GM19468 (cell line): ENCODE results near the gene KLK14.

ENCODE experiments used
- ATAC-seq: cut with Tn5 transposase; IDR thresholded peaks from one replicate; pipeline ENCODE4 v1.9.1; 2021; ENCODE audit warnings: mild to moderate bottlenecking, moderate library complexity, moderate number of reproducible peaks; ENCODE audit not compliant: unreplicated experiment; ENCODE audit errors: extremely low read depth

The KLK14 gene

DNA sequence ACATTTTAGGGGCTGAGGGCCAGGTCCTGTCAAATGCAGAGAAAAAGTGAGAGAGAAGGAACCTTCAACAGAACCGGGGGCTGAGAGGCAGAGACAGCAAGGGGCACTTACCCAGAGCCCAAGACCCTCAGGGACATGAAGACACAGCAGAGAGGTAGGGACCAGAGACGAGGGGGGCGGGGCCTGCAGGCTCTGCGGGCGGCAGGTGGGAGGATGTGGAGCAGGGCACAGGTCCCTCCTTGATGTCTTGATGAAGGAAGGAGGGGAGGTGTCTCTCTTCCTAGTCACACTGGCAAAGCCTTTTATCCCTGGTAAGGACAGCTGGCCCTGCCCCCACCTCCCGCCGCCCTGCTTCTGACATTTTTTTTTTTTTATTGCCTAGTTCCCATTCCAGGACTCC is at the start of gene KLK14:
KLK14 (minus strand) TSS at position 277 of the 400 bp plus-strand sequence; CDS start at position 4, 273 bp downstream.
- ATAC-seq = no peak

DNA sequence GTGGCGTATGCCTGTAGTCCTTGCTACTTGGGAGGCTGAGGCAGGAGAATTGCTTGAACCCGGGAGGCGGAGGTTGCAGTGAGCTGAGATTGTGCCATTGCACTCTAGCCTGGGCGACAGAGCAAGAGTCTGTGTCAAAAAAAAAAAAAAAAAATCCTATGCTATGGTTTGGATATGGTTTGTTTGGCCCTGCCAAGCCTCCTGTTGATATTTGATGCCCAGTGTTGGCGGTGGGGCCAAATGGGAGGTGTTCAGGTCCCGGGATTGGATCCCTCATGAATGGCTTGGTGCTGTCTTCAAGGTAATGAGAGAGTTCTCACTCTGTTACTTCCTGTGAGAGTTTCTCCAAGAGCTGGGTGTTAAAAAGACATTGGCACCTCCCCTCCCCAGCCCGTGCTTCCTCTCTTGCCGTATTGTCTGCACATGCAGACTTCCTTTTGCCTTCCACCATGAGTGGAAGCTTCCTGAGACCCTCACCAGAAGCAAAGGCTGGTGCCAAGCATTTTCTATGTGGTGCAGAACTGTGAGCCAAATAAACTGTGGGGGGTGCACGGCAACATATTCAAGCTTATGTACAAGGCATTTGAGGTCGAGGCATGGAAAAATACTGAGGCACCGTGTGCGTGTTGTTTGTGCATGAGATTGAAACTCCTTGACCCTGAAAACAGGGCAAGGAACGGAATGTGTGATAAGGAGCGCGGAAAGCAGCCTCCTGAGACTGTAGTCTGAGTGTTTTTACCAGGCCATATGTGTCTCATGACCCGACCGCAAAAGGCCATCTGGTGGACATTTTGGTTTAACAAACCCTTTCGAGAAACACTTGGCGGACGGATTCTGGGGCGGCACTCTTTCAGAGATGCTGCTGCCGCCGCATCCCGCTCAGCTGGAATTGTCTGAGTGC is 49.3 kb upstream of the KLK14 start:
- ATAC-seq = no peak

- no peak for ATAC-seq
Observed at GRCh38 chr19:51129716-51130115, 47.0 kb upstream of the KLK14 start.

DNA sequence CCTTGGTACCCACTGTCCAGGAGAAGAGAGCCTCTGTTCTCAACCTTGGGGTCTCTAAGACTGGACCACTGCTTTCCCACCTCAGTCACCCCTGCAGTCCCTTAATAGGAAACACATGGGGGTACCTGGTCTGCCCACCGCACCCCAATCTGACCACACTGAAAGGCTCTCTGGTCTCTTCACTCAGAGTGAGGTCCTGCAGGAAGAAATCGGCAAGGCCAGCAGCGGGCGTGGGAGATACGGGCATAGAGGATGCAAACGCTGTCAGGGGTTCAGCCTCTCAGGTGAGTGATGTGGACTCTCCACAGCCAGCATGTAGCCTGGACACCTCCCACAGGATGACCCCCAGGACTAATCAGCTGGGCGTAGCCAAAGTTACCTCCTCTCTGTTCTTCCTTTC is 45.5 kb upstream of the KLK14 start:
- ATAC-seq = no peak

- no peak for ATAC-seq
Observed at GRCh38 chr19:51127755-51128154, 45.1 kb upstream of the KLK14 start.

DNA sequence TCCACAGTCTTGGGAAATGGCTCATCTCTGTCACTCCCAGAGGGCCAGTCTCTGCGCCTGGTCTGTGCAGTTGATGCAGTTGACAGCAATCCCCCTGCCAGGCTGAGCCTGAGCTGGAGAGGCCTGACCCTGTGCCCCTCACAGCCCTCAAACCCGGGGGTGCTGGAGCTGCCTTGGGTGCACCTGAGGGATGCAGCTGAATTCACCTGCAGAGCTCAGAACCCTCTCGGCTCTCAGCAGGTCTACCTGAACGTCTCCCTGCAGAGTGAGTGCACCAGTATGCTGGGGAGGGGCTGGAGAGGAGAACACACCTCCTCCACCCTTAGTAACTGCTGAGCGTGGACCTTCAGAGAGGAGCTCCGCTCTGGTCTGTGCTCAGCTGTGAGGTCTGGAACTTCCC is 44.3 kb upstream of the KLK14 start:
- ATAC-seq = no peak

DNA sequence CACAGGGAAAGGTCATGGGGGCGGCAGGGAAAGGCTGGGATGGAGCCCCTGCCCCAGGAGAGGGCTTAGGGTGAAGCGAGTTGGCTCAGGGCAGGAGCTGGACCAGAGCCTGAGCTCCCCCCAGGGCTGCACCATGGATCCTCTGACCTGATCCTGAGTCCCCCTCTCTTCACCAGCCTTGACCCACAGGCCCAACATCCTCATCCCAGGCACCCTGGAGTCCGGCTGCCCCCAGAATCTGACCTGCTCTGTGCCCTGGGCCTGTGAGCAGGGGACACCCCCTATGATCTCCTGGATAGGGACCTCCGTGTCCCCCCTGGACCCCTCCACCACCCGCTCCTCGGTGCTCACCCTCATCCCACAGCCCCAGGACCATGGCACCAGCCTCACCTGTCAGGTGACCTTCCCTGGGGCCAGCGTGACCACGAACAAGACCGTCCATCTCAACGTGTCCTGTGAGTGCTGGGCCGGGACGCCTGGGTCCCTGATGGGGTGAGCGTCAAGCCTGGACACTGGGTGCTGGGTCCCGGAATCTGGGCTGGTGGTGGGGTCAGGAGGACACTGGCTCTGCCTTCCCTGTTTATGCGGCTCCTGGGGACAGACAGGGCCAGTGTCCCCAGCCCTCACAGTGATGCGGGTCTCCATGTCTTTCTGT is 42.9 kb upstream of the KLK14 start:
- ATAC-seq = no peak

- no peak for ATAC-seq
Observed at GRCh38 chr19:51124729-51125128, 42.0 kb upstream of the KLK14 start, which contains the start of gene SIGLEC9. SIGLEC9 (plus strand) TSS chr19:51124906; CDS start chr19:51124975, 69 bp downstream.

GRCh38 chr19:51124216-51124615 is 41.5 kb upstream of the KLK14 start:
- no peak for ATAC-seq

GRCh38 chr19:51123802-51124201 is 41.1 kb upstream of the KLK14 start:
- no peak for ATAC-seq

GRCh38 chr19:51123381-51123800 is 40.7 kb upstream of the KLK14 start:
- no peak for ATAC-seq

DNA sequence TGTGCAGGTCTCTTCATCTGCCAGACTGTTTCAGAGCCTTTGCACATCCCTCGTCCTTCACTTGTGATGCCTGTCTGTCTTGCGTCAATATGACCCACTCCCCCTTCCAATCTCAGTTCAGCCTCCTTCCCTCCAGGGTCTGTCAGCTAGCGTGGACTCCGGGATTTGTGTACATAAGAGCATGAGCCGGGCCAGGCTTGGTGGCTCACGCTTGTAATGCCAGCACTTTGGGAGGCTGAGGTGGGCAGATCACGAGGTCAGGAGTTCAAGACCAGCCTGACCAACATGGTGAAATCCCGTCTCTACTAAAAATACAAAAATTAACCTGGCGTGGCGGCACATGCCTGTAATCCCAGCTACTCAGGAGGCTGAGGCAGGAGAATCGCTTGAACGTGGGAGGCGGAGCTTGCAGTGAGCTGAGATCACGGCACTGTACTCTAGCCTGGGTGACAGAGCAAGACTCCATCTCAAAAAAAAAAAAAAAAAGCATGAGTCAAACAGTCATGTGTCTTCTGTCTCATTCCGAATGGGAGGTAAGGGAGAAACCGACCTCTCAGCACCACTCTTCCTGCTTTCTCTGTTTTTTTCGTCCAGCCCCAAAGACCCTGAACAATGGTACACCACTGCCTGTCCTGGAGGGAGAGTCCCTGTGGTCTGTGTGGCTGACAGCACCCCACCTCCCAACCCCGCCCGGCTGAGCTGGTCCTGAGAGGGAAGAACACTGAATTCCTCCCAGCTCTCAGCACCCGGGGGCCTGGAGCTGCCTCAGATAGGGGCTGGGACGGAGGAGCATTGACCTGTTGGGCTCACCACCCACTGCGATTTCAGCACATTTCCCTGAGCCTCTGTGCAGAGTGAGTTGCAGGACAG is 39.7 kb upstream of the KLK14 start:
- ATAC-seq = no peak

GRCh38 chr19:51121257-51121656 is 38.6 kb upstream of the KLK14 start:
- no peak for ATAC-seq

DNA sequence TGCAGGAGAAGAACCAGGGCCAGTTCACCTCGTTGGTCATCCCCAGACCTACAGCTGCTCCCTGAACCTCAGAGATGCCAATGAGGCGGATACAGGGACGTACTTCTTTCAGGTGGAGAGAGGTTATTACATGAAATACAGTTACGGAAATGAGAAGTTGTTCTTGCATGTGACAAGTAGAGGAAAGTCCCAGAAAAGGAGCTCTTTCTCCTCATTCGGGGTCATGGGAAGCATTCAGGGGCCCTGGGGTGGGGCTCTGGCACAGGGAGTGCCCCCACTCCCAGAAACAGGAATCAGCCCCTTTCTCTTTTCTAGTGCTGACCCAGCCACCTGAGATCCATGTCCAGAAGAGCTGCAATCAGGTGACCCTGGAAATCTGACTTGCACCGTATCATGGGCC is 37.5 kb upstream of the KLK14 start:
- no peak for ATAC-seq

DNA sequence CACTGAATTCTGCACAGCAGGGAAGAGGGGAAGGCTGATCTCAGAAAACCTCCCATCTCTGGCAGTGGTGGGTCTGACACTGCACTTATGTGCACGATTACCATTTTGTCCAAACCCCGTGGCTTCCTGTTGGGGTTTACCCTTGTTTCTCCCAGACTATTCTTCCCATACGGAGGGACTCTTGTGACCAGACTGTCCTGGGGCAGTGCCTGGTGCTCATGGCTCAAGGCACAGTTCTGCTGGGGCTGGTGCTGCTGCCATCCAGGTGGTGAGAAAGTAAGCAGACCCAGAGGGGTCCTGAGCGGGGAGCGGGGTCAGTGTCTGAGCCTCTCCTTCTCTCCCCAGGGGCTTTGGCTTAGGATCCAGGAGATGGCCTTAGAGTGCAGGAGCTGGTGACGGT is 36.9 kb upstream of the KLK14 start:
- no peak for ATAC-seq

- ATAC-seq = no peak
Observed at GRCh38 chr19:51119101-51119500, 36.4 kb upstream of the KLK14 start.

DNA sequence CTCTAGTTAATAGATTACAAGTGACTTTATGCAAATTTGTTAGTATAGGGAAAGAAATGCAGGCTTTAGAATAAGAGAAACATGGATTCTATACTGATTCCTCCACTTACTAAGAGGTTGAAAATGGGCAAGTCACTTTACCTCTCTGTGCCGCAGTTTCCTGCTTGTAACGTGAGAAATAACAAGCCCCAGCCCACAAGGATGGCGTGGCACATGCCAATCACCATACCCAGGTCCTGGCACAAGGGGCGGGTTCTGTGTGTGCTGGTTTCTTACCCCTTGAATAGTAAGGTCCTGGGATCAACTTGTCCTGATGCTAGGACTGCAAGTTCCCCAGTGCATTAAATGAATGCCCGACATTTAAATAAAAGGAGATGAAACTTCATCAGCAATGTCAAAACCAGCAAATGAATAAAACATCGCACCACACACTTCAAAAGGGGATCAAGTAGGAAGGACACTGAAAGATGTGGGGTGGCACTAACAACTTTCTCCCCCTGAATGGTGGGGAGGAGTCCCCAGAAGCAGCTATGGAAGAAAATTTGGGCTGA is 34.1 kb upstream of the KLK14 start:
- ATAC-seq = no peak

DNA sequence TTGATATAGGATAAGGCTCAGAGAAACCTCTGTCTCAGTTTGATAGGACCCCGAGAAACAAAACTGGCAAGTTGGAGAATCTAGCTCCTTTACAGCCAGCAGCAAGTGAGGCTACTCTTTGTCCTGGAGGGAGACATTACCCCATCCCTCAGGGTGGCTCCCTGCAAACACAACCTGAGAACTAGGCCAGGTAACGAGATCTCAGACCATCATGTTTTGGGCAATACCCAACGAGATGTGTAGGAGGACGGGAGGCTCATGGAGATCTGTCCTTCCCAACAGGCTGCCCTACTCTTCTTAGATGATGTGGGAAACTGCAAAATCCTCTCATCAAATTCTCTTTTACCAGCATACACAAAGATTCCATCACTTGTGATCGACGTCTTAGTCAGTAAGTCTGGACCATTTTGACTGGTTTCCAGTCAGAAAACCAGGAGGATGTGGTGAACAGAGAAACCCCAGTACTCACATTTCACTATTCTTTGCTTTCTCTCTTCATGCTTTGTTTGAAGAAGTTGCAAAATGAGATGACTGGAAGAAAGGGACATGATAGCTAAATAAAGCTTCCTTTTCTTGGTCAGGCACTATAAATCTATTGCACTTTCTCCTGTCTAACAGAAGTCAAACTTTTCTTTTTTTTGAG is 31.5 kb upstream of the KLK14 start:
- ATAC-seq = no peak

GRCh38 chr19:51111606-51112005 is 28.9 kb upstream of the KLK14 start:
- no peak for ATAC-seq

DNA sequence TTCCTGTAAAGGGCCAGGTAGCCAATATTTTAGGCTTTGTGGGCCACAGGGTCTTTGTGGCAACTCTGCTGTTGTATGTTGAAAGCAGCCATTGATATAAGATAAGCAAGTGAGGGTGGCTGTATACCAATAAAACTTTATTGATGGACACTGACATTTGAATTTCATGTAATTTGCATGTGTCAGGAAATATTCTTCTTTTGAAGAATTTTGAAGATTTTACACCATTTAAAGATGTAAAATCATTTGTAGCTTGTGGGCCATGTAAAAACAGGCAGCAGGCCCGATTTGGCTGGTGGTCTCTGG is 27.9 kb upstream of the KLK14 start:
- ATAC-seq = no peak
